Fibroblast of upper back skin (primary cell): Measurements from ENCODE around the gene GCSH.

ENCODE experiments used
- DNase-seq: peaks from one replicate; pipeline ENCODE4 v3.0.0-alpha.2; 2013

GCSH gene

DNA sequence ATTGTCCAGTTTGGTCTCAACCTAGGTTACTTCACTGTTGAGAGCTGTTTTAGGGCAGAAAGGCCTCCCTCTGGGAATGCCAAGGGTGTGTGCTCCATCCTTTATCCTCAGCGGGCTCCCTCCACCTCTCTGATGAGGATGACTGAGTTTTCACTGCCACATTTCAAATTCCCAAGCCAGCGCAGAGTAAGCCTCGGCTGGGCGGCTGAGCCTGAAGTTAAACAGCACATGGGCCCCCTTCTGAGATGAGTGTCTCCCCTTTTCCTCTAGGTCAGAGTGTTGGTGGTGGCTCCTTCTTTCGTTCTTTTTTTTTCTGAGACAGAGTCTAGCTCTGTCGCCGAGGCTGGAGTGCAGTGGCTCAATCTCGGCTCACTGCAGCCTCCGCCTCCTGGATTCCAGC, 5.5 kb upstream of the GCSH start:
- DNase-seq: no peak

DNA sequence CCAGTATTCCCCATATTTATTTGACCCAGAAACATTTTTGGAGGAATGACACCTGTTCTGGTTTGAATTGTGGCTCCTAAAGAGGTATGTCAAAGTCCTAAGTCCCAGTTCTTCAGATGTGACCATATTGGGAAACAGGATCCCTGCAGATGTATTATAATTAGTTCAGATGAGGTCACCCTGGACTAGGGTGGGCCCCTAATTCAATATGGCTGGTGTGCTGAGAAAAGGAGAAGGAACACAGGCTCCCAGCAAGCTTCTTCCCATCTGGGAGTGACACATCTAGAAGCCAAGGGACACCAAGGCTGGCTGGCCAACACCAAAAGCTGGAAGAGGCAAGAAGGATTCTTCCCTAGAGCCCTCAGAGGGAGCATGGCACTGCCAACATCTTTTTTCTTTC, 3.8 kb upstream of the GCSH start:
- no peak for DNase-seq

DNA sequence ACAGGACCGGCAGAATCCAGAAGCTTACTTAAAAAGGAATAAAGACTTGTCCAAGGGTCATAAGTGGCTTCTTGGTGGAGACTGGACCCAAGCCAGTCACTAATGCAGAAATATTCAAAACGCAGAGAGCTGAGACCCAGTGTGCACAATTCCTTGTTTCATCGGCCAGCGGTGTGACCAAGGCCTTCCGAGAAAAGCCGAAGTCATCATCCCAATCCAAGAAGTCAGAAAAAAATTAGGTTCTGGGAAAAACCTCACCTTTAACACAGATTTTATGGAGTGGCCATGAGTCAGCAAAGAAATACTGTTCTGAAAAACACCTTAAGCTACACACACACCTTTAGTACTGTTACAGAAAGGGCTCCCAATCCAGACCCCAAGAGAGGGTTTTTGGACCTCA, 1.0 kb upstream of the GCSH start:
- no peak for DNase-seq

DNA sequence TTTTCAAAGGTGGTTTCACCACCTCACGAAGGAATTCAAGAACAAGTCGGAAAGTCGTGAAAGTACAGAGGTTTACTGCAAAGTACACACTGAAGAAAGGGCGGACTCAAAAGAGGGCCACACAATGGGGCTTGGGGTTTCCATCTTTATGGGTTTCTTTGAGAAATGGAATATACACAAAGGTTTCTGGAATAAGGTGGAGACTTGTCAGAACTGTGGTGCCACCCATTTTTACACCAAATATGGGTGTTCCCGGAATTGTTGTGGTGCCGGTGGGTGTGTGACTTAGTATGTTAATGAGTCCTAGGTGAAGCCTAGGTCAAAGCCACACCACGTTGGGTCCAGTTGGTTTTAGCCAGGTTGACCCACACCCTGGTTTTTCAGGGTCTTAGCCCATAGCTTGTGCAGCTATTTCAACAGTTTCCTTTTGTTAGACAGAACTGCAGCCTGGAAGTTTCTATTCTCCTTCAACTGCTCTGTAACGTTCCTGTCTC, 567 bp upstream of the GCSH start:
- DNase-seq: no peak

DNA sequence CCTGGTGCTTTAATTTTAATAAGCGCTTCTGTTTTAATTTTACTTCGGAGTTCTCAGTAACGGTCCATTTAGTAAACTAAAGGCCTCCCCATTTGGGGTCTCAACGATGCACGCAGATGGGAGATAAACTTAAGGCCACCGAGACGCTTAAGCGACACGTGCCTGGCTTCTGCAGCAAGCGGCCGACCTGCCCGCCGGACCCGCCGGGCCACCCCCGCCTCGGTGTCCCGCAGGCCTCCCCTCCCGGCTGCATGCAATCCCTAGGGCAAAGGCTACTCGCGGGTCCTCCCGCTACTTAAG, 592 bp downstream of the GCSH start:
- DNase-seq: no peak

DNA sequence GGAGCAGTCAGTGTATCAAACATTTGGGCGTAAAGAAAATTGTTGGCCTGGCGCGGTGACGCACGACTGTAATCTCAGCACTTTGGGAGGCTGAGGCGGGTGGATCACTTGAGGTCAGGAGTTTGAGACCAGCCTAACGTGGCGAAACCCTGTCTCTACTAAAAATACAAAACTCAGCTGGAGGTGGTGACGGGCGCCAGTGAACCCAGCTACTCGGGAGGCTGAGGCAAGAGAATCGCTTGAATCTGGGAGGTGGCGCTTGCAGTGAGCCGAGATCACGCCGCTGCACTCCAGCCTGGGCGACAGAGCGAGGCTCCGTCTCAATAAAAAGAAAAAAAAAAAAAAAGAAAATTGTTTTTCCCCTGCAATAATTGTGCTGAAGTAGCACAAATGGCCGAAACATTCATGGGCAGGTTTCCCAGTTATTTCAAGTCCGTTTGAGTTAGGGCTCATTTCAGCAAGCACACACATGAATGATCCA, 1.4 kb downstream of the GCSH start:
- peak; percentile 12 for DNase-seq

DNA sequence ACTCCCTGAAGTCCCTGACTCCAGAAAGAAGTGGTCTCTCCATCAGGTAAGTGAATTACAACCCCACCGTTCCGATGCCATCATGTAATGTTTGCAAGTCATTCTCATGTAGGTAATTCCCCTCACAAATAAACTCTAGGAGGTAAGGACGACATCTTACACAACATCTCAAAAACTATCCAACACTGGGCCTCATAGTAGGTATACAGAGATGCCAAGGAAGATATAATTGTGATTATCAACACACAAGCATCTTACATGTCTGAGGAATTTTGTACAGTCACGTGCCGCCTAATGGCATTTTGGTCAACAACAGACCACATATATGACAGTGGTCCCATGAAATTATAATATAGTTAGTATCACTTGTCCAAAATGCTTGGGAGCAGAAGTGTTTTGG, 7.4 kb downstream of the GCSH start:
- no peak for DNase-seq

DNA sequence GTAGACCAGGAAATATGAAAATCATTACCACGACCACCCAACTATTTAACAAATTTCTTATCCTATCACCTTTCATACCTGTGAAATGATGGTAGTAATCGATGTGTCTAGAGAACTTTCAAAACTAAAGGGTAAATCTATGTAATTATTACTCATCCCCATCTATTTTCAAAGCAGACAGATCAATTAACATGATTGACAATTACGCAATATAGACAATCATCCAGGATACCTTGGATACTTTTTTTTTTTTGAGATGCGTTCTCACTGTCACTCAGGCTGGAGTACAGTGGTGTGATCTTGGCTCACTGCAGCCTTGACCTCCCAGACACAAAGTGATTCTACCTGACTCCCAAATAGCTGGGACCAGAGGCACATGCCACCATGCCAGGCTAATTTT, 15.2 kb downstream of the GCSH start:
- no peak for DNase-seq

DNA sequence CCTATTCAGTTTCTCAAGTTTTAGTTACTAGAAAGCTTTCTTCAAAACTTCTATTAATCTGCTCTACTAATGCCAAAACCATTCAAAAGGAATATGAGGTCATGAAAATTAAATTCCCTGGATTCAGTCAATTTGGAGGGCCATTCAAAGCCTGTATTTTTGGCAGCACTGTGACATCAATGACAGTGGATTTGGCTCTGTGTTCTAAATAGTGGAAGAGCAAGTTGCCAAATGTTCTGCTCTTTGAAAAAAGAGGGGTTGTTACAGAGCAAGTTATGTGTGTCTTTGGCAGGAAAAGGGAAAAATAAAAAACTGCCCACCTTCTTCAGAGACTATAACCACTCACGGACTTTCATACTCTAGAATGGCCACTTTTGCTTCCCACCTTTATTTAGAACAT, 16.0 kb downstream of the GCSH start:
- DNase-seq: no peak

DNA sequence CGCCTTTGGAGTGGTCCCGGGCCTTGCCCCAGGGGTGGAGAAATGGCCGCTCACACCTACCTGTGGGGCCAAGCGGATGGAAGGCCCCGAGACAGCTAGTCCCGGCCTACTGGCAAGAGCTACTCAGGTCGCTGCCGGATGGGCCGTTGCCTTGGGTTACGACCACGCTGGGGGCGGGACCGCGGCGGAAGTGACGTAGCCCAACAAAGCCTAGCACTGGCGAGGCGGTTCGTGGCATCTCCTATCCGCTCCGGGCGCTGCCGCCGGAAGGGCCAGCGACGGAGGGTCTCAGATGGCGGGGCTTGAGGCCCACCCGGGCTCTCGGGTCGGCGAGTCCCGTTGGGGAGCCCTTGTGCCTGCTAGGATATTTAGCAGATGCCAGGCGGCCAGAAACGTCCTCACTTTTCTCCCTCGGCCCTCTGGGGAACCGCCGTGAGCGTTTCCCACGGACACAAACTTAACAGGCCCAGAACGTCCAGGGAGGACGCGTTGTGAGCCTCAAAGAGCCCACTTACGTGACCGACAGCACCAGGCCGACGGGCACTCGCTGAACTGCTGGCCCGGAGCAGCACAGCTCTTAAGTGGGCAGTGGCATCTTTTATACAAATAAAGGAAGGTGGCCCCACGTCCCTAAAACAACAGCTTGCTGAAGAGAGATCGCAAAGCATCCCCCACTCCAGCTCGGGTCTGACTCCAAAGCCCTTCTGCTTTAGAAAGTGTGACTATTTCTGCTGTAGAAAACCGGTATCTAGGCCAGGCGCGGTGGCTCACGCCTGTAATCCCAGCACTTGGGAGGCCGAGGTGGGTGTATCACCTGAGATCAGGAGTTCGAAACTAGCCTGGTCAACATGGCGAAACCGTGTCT, 18.9 kb downstream of the GCSH start, which contains the start of gene C16orf46:
C16orf46 (minus strand) TSS at position 163 of the 865 bp plus-strand sequence. CDS start 13,283 bp downstream, outside the sequence.
- peak; percentile 94 for DNase-seq

DNA sequence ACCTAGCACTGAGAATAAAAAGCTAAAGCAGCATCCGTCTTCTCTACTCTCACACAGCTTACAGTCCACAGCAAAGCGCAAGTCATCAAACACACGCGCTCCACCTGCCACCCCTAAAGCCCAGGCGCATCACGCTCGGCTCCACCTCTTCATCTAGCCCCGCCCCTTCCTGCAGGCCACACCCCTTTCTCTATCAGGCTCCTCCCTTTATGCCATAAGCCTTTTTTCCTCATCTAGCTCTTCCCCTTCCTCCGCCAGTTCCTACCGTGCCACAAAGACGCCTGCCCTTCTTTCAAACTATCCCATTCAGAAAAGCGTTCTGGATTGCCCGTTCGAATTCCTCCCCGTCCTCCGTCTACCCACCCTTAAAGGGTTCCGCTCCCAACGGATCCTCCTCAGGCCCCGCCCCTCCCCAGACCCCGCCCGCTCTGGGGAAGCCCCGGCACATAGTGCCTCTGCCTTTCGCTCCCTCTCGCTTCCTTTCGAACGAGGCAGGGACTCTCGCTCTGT, 19.6 kb downstream of the GCSH start:
- DNase-seq: peak; percentile 75

DNA sequence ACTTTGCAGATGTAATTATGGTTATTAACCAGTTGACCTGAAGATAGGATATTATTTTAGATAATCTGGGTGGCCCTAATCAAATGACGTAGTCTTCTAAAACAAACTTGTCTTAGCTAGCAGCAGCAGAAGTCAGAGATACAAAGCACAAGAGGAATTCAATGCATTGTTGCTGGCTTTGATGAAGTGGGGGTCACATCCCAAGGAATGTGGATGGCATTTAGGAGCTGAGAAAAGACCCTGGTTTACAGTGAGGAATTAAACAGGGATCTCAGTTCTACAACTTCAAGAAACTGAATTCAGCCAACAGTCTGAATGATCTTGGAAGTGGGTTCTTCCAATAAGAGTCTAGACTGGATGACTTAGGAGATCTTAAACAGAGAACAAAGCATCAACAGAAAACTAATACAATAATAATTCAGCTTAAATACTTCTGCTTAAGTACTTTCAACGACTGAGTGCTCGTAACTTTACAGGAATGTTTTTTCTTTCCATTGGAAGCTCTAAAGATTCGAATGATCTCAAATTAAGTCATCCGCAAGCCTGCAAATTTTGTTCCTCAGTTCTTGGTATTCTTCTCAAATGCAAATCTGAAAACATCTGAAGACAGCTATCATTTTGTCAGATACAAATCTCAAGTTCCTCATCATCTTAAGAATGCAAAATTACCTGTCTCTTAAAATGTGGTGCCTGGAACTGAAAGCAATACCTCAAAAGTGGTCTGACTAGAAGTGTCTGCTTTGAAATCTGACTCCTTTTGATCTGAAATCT, 22.4 kb downstream of the GCSH start:
- DNase-seq: no peak

DNA sequence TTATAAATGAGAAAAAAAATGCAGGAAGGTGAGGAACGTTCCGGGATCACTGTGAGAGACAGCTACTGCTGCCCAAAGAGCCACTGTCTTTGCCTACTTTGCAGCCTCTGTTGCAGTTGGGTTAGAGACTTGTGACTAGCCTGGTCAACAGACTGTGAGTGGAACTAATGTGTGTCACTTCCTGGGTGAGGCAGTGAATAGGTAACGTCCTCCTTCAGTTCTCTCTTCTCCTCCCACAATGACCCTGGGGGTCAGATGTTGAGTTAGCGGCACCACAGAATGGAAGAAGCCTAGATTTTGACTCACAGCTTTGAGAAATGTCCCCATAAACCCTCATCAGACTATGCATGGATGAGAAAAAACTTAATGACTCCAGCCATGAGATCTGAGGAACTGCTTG, 24.4 kb downstream of the GCSH start:
- no peak for DNase-seq

DNA sequence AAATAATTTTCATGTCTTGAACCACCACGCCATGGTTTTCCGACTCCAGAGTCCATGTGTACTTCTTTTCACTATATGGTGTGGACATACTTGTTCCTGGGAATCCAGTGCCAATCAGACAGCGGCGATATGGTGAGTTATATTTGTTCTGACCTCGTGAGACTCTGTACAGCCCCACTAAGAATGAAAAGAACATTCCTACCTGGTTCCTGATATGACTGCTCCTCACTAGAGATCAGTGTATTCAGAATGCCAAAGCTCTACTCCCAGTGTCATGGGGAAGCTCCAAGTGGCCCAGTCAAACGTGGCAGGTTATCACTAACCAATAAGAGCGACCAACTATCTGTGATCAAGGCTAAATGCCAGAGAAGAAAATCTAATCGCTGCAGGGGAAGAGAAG, 25.2 kb downstream of the GCSH start:
- DNase-seq: no peak

DNA sequence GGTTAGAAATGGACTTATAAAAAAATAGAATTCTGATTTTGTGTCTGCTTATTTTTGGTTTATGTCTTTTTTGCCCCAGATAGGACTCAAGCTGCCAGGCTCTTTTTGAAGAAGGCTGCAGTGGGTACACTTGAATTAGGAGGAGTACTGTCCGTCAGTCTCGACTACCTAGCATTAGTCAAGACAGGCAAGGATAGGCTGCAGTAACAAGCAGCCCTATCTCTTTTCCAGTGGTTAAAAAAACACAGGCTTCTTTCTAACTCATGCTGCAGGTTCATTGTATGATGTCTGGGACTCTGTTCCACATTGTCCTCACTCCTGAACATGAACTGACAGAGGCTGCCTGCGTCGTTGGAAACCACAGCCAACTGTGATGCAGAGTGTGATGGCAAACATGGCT, 27.1 kb downstream of the GCSH start:
- no peak for DNase-seq

DNA sequence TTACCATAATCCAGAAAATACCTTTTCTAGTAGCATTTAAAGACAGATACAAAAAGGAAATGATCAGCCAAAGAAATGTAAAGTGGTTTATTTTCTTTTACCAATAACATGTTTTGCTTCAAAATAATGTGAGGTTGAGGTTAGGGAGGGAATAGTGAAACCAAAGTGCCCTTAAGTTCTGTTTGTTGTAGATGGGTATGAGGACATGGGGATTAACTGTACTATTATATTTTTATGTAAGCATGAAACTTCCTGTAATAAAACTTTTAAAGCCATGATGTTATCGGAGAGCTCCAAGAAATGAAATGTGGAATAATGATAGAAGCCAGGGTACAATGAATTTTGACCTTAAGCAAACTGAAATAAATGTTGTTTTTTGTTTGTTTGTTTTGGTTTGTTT, 29.0 kb downstream of the GCSH start:
- DNase-seq: no peak

DNA sequence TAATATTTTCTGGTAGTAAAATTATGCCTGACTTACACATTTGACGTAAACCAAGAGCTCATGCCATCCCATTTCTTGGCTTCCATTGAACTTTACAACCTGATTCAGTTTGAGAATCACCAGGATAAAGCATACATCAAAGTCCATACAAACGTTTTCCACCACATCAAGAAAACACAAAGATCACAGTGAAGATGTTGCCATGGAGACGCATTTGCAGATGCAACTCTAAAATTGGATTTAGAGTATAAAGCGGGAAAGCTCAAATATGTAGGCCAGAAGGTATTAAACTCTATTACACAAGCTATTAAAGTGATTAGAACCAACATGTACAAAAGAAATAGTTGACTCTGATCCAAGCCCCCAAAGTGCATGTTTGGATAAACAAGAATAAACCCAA, 29.5 kb downstream of the GCSH start:
- DNase-seq: no peak

DNA sequence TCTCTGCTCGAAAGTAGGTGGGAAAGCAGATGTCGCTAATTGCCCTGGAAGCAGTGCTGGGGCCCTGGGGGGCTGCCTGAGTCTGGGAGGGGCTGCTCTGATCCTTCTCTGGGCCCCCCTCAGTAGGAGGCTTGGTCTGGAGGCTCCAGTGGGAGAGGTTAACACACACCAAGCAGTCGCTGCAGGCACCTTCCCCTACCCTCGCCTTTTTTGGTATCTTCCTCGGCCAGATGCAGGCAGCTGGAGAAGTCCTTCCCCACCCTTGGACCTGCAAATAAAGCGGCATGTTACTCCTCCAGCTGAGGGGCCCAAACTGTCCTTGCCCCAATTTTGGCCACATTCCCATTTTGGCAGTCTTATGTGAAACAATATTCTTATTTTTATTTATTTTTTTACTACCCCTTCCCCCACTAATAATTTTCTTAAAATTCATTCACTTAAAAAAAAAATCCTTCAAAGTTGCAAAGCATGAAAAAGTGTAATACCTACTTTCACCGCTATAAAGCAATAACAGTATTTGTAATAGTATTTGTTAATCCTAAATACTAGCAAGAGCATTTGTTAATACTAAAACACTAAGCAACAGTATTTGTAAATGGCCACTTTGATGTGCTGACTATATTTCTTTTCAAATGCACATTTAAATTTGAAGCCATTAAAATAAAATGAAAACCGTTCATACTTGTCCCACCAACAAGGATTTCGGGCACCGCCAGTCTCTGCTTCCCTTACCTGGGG, 34.2 kb downstream of the GCSH start:
- no peak for DNase-seq

DNA sequence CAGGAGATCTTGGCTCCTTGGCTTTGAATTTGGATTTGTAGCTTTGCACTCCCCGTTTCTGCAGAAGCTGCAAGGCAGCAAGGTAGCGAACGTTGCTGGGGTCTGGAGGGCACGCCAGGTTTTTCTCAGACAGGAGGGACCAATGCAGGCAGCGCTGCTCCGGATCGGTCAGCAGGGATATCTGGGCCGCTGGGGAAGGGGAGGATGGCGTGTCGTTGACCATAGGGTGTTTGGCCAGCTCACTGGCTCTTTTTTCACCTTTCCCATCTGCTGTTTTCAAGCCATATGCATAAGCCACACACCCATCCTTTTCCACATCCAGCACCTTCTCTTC, 34.9 kb downstream of the GCSH start:
- DNase-seq: no peak

DNA sequence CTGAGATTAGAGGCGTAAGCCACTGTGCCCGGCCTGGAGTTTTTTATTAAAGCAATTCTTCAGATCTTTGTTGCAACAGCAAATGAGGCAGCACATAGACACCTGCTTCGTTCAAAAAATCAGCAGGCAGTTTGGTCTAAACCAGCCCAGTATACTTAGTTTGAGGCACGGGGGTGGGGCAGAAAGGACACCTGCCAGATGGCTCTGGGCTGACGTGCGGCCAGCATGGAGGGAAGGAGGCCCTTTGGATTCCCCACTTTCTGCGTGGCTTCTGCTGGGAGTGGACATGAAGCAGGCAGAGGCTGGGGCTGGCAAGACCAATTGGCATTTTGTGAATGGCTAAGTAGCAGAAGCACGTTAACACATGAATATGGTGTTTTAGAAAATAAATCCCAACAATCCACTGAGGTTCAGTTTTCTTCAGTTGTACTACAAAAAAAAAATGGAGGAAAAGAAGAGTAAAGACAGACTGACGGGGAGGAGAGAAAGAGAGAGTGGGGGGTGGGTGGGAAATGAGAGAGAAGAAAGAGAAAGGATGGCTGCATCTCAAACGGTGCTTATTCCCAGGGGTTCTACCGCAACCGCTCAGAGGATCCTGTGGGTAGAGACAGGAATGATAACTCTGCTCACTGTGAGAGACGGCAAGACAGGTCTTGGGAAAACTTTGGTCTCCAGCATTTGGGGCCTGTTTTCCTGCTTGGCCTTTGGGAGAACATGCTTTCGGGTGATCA, 35.5 kb downstream of the GCSH start:
- DNase-seq: no peak

DNA sequence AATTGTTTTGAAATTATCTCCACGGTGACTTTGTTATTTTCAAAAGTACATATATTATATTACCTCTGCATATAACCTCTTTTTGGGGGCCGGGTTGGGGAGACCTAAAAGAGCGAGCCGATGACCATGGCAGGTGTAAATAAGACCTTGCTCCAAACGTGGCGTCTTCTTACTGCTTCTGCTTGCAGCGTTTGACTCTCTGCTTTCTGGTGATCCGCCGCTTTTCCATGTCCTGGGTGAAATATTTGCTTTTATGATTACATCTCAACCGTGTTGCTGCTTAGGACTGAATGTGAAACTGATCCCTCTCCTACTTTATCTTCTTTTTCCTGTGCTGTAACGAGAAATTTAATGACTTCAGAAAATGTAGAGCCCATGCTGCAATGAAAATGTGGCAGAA, 42.4 kb downstream of the GCSH start:
- no peak for DNase-seq

DNA sequence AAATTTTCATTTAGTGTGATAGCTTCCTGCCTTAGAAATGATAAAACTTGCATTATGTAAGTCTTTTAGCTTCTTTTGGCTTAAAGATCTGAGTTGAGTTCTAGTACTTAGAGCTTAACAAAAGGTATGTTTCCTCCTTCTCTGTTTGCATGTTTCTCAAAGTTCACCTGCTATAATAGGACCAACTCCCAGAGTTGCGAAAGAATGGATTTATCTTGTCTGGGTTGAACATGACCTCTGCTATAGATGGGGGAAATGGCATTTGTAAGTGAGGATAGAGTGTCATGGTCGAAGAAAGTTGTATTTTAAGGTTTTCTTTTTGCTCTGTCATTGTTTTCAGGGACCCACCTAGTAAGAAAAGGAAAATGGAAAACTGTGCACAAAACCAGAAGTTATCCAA, 53.4 kb downstream of the GCSH start:
- no peak for DNase-seq

DNA sequence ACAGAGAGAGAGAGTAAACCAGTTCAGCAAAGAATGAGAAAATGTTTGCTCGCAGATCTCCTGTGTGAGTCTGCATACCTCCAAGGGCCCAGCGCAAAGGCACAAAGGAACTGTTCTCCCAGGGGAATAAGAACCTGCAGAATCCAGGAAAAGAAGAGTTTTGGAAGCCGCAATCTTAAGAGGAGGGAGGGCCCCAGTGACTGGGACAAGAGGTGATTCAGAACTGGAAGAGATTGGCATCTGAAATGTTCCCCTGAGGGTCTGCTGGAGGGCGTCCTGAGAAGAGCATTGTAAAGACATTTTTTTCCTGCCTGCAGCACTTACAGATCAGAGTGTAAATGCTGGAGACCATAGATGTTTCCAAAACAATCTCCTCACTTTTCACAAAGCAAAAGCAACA, 54.5 kb downstream of the GCSH start:
- no peak for DNase-seq
